ENCODE measurements around the gene TFG. TPM values are rescaled to one million over a fixed set of nuclear protein-coding genes. Genes with fewer than 3 reads are reported as not detected.

The TFG gene
- total and polyA plus RNA-seq, 2 experiments from 2014 or later = 87.6 to 88.5 TPM

DNA sequence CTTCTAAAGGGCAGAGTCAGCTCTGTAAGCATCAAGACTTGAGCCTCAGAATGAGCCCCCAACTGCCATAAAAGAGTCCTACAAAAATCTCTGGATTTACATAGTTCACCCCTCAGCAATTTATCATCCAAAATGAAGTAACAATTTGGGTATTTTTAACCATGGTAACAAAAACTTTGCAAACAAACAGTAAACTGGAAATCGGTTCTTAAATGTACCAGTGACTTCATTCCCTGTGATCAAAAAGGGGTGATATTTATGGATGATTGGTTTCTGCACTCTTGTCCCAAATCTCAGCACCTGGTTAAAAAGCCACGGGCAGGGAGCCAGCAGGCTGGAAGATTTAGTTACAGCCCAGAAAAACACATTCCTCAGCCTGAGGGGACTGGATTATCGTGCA is 73.6 kb downstream of the TFG start (continued):
- TF ChIP-seq, protein P1, sequence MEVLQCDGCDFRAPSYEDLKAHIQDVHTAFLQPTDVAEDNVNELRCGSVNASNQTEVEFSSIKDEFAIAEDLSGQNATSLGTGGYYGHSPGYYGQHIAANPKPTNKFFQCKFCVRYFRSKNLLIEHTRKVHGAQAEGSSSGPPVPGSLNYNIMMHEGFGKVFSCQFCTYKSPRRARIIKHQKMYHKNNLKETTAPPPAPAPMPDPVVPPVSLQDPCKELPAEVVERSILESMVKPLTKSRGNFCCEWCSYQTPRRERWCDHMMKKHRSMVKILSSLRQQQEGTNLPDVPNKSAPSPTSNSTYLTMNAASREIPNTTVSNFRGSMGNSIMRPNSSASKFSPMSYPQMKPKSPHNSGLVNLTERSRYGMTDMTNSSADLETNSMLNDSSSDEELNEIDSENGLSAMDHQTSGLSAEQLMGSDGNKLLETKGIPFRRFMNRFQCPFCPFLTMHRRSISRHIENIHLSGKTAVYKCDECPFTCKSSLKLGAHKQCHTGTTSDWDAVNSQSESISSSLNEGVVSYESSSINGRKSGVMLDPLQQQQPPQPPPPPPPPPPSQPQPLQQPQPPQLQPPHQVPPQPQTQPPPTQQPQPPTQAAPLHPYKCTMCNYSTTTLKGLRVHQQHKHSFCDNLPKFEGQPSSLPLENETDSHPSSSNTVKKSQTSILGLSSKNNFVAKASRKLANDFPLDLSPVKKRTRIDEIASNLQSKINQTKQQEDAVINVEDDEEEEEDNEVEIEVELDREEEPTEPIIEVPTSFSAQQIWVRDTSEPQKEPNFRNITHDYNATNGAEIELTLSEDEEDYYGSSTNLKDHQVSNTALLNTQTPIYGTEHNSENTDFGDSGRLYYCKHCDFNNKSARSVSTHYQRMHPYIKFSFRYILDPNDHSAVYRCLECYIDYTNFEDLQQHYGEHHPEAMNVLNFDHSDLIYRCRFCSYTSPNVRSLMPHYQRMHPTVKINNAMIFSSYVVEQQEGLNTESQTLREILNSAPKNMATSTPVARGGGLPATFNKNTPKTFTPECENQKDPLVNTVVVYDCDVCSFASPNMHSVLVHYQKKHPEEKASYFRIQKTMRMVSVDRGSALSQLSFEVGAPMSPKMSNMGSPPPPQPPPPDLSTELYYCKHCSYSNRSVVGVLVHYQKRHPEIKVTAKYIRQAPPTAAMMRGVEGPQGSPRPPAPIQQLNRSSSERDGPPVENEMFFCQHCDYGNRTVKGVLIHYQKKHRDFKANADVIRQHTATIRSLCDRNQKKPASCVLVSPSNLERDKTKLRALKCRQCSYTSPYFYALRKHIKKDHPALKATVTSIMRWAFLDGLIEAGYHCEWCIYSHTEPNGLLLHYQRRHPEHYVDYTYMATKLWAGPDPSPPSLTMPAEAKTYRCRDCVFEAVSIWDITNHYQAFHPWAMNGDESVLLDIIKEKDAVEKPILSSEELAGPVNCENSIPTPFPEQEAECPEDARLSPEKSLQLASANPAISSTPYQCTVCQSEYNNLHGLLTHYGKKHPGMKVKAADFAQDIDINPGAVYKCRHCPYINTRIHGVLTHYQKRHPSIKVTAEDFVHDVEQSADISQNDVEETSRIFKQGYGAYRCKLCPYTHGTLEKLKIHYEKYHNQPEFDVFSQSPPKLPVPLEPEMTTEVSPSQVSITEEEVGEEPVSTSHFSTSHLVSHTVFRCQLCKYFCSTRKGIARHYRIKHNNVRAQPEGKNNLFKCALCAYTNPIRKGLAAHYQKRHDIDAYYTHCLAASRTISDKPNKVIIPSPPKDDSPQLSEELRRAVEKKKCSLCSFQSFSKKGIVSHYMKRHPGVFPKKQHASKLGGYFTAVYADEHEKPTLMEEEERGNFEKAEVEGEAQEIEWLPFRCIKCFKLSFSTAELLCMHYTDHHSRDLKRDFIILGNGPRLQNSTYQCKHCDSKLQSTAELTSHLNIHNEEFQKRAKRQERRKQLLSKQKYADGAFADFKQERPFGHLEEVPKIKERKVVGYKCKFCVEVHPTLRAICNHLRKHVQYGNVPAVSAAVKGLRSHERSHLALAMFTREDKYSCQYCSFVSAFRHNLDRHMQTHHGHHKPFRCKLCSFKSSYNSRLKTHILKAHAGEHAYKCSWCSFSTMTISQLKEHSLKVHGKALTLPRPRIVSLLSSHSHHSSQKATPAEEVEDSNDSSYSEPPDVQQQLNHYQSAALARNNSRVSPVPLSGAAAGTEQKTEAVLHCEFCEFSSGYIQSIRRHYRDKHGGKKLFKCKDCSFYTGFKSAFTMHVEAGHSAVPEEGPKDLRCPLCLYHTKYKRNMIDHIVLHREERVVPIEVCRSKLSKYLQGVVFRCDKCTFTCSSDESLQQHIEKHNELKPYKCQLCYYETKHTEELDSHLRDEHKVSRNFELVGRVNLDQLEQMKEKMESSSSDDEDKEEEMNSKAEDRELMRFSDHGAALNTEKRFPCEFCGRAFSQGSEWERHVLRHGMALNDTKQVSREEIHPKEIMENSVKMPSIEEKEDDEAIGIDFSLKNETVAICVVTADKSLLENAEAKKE (CRISPR knock-in tag; IDR thresholded peaks at IDR 0.05) = no peak

DNA sequence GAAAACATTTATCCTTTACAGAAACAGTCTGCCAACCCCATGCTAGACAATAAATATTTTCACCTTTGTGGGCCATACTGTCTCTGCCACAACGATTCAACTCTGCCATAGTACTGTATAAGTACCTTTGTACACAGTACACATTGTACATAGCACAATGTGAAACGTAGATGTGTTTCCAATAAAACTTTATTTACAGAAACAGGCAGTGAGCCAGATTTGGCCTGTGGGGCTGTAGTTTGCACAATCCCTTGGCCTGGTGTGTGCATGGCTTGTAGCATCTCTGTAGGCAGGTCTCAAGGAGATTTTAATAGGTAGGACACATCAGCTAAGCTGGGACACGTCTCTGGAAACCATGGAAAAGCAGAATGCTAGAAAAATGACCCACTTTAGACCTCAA is 74.3 kb downstream of the TFG start:
- Histone ChIP-seq H3K9me2 (ENCODE audit: insufficient read depth) (no peaks in the 10 kb centered on the region), H3F3A (replicated peaks; ENCODE audit: low read depth) (no peaks in the 10 kb centered on the region), H3K4me2 (no peak overlapping the region), H4K20me1 (replicated peaks; ENCODE audit: insufficient read depth) (no peaks in the 10 kb centered on the region), H3K79me2 (replicated peaks; ENCODE audit: insufficient read depth) (no peaks in the 10 kb centered on the region), H3K36me3 (ENCODE audit: insufficient read depth) (no peaks in the 10 kb centered on the region), H3K4me3 (no peak overlapping the region), H3K4me1 (ENCODE audit: insufficient read depth) (no peaks in the 10 kb centered on the region), H2AFZ (no peak overlapping the region), H3K27me3 (ENCODE audit: insufficient read depth) (no peaks in the 10 kb centered on the region), H3K27ac (ENCODE audit: low read depth) (no peak overlapping the region)
- H3K4me1 Mint-ChIP-seq = no peaks in the 10 kb centered on the region
- H3K27ac Mint-ChIP-seq = no peak overlapping the region
- H3K36me3 Mint-ChIP-seq (ENCODE audit: low read depth) = no peaks in the 10 kb centered on the region
- no peak overlapping the region for H3K4me3 Mint-ChIP-seq
- no peaks in the 10 kb centered on the region for H3K27me3 Mint-ChIP-seq (ENCODE audit: insufficient read depth, low read depth, poor library complexity)
- ATAC-seq (no peak), DNase-seq (ENCODE audit: low spot score) (no peak)
- H3K9me3 Mint-ChIP-seq = peaks cover 4% of the 10 kb centered on the region; the same call in 2 of the 3 replicates
- TF ChIP-seq, protein P1 (CRISPR knock-in tag; IDR thresholded peaks at IDR 0.05) = no peak
- TF ChIP-seq NANOG (IDR thresholded peaks at IDR 0.05; ENCODE audit: borderline replicate concordance) (no peak), POLR2AphosphoS5 (IDR thresholded peaks at IDR 0.05; ENCODE audit: low read depth) (no peak), ZNF114 (CRISPR knock-in tag; IDR thresholded peaks at IDR 0.05) (no peak), CREB1 (CRISPR knock-in tag; IDR thresholded peaks at IDR 0.05; ENCODE audit: low read depth) (no peak)
- TF ChIP-seq, protein P2, sequence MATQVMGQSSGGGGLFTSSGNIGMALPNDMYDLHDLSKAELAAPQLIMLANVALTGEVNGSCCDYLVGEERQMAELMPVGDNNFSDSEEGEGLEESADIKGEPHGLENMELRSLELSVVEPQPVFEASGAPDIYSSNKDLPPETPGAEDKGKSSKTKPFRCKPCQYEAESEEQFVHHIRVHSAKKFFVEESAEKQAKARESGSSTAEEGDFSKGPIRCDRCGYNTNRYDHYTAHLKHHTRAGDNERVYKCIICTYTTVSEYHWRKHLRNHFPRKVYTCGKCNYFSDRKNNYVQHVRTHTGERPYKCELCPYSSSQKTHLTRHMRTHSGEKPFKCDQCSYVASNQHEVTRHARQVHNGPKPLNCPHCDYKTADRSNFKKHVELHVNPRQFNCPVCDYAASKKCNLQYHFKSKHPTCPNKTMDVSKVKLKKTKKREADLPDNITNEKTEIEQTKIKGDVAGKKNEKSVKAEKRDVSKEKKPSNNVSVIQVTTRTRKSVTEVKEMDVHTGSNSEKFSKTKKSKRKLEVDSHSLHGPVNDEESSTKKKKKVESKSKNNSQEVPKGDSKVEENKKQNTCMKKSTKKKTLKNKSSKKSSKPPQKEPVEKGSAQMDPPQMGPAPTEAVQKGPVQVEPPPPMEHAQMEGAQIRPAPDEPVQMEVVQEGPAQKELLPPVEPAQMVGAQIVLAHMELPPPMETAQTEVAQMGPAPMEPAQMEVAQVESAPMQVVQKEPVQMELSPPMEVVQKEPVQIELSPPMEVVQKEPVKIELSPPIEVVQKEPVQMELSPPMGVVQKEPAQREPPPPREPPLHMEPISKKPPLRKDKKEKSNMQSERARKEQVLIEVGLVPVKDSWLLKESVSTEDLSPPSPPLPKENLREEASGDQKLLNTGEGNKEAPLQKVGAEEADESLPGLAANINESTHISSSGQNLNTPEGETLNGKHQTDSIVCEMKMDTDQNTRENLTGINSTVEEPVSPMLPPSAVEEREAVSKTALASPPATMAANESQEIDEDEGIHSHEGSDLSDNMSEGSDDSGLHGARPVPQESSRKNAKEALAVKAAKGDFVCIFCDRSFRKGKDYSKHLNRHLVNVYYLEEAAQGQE (IDR thresholded peaks at IDR 0.05; ENCODE audit: unreplicated experiment) = no peak
